ENCODE data around the gene CERS5. TPM values are rescaled to one million over a fixed set of nuclear protein-coding genes. Genes with fewer than 3 reads are reported as not detected.

The CERS5 gene
- total RNA-seq (2022; extraction: Qiagen RNA extraction), result 26.7 to 28.9 TPM (median 27.7 TPM) in 5 replicates

GRCh38 chr12:50167049-50167828 is at the start of gene CERS5:
TSS of gene CERS5 (minus strand) at chr12:50167369. CDS start at chr12:50167297, 72 bp downstream.

GRCh38 chr12:50111693-50112455 is 55.3 kb downstream of the CERS5 start, which contains the start of gene COX14:
TSS of gene COX14 (plus strand) at chr12:50112236. CDS start at chr12:50120044, 7,808 bp downstream.

GRCh38 chr12:50103767-50104321 is 63.3 kb downstream of the CERS5 start, which contains the start of gene GPD1:
TSS of gene GPD1 (plus strand) at chr12:50104008. CDS start at chr12:50104051, 43 bp downstream.

GRCh38 chr12:50084775-50085614 is 82.2 kb downstream of the CERS5 start, which contains the start of gene SMARCD1:
TSS of gene SMARCD1 (plus strand) at chr12:50085342. CDS start at chr12:50085370, 28 bp downstream.

Other genes with a start within 250 kb of the CERS5 start
- not detected in 5 replicates for gene AQP2, start 216.6 kb downstream of the CERS5 start, total RNA-seq (2022; extraction: Qiagen RNA extraction)
- gene AQP5, start 205.5 kb downstream of the CERS5 start, total RNA-seq (2022; extraction: Qiagen RNA extraction), result not detected in 5 replicates
- 0.11 TPM in 1 of 5 replicates, not detected in the others for gene AQP6, start 194.4 kb downstream of the CERS5 start, total RNA-seq (2022; extraction: Qiagen RNA extraction)
- gene RACGAP1, start 141.9 kb downstream of the CERS5 start, total RNA-seq (2022; extraction: Qiagen RNA extraction), result 70.3 to 82.6 TPM (median 78.4 TPM) in 5 replicates
- 5.0 to 6.3 TPM (median 5.3 TPM) in 5 replicates for gene ASIC1, start 109.8 kb downstream of the CERS5 start, total RNA-seq (2022; extraction: Qiagen RNA extraction)
- gene SMARCD1, start 82.0 kb downstream of the CERS5 start, total RNA-seq (2022; extraction: Qiagen RNA extraction), result 63.3 to 72.2 TPM (median 65.3 TPM) in 5 replicates
- gene GPD1, start 63.4 kb downstream of the CERS5 start, total RNA-seq (2022; extraction: Qiagen RNA extraction), result 0.14 to 0.30 TPM (median 0.18 TPM) in 5 replicates
- 70.9 to 74.5 TPM (median 72.4 TPM) in 5 replicates for gene COX14, start 55.1 kb downstream of the CERS5 start, total RNA-seq (2022; extraction: Qiagen RNA extraction)
- gene LIMA1, start 116.2 kb upstream of the CERS5 start, total RNA-seq (2022; extraction: Qiagen RNA extraction), result 5.2 to 7.8 TPM (median 6.2 TPM) in 5 replicates
- gene FAM186A, start 229.2 kb upstream of the CERS5 start, total RNA-seq (2022; extraction: Qiagen RNA extraction), result not detected in 5 replicates
- gene LARP4, start 233.5 kb upstream of the CERS5 start, total RNA-seq (2022; extraction: Qiagen RNA extraction), result 35.7 to 46.2 TPM (median 39.7 TPM) in 5 replicates

Data from A549 treated with Mapracorat at 1 μM for 4 hours (cell line).